Adipocyte (in vitro differentiated cells): ENCODE results near the gene KCNQ1.

Experiments
- DNase-seq: peaks from one replicate; pipeline ENCODE4 v3.0.0-alpha.2; 2015; ENCODE audit warnings: low read depth
- H3K27me3 ChIP-seq: replicated peaks from 2 replicates; pipeline ENCODE4 v1.7.0; 2013; ENCODE audit warnings: mild to moderate bottlenecking, low read length, moderate library complexity; ENCODE audit not compliant: control insufficient read depth, insufficient read depth
- H3K36me3 ChIP-seq: 2 replicates; pipeline ENCODE4 v1.7.0; 2013; ENCODE audit warnings: low read length, mild to moderate bottlenecking, moderate library complexity; ENCODE audit not compliant: control insufficient read depth, insufficient read depth, severe bottlenecking
- H3K4me1 ChIP-seq: 2 replicates; pipeline ENCODE4 v1.7.0; 2013; ENCODE audit warnings: mild to moderate bottlenecking, low read length, moderate library complexity; ENCODE audit not compliant: control insufficient read depth, insufficient read depth
- H3K4me3 ChIP-seq: 2 replicates; pipeline ENCODE4 v1.7.0; 2013; ENCODE audit warnings: mild to moderate bottlenecking, low read length, moderate library complexity
- H3K9ac ChIP-seq: 2 replicates; pipeline ENCODE4 v1.7.0; 2013; ENCODE audit warnings: mild to moderate bottlenecking, low read length, moderate library complexity
- H3K9me3 ChIP-seq: 2 replicates; pipeline ENCODE4 v1.7.0; 2013; ENCODE audit warnings: mild to moderate bottlenecking, low read length, moderate library complexity; ENCODE audit not compliant: control insufficient read depth

Gene KCNQ1

DNA sequence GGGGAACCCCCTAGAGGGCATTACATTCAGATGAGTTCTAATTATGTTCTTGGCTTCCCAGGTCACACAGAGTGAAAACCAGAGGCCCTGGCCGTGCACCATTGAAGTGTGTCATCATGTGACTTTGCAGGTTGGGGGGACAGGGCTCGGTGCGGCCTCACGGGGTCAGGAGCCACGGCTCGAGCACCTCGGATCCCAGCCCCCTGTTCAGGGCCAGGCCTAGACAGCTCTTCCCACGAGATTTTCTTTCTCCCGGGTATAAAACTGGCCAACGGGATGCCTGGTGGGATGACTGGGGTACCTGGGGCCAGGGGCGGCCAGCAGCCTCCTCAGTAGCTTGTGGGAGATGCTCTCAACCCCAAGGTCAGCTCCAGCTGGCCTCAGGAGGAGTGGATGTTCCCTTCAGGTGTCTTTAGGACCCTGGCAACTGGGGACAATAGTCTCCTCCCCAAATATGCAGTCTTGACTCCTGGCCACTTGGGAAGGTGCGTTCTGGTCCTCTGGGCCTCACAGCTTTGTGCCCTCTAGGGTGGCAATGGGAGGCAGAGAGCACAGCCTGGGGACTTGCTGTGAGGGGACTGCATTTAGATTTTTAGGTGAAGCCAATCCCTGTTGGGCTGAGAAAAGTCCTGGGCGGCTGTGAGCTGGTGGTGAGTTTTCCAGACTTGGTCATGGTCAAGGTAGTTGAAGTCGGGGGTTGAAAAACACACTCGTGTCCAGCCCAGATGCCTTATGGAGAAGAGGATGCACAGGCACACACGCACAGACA, 95.6 kb downstream of the KCNQ1 start:
- DNase-seq, result no peak
- Histone ChIP-seq H3K4me1 (no peaks in the 10 kb centered on the region), H3K9ac (no peak overlapping the region), H3K4me3 (no peak overlapping the region), H3K9me3 (no peaks in the 10 kb centered on the region), H3K36me3 (no peaks in the 10 kb centered on the region), H3K27me3 (peaks cover 37% of the 10 kb centered on the region)

DNA sequence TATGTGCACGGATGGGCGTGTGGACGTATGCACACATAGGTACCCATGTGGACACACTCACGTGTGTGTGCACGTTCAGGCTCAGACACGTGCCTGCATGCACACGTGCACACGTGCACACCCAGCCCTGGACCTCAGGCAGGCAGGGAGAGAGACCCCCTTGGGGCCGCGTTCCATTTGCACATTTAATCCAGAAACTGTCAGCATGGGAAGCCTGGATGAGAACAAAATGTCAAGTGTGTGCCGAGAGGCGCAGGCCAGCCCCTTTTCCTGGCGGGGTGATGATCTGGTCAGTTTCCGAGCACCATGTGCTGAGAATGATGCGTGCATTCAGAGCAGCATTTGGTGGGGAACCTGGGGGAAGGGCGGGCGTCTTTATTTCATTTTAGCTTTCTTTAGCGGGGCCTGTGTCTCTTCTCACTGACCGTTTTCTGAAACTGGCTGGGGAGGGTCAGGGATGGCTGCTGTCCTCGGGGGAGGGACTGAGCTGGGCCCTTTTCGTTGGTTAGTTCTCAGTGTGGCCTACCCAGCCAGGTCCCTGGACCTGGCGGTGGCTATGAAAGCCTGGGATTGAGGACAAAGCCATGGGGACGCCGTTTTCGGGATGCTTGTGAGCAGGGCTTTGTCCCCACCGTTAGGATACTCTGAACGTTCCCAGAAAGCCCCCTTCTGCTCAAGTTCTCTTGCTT, 96.3 kb downstream of the KCNQ1 start:
- H3K36me3 ChIP-seq, result no peaks in the 10 kb centered on the region
- no peak overlapping the region for H3K9ac ChIP-seq
- H3K9me3 ChIP-seq, result no peaks in the 10 kb centered on the region
- H3K4me3 ChIP-seq, result no peak overlapping the region
- H3K4me1 ChIP-seq, result no peaks in the 10 kb centered on the region
- DNase-seq, result no peak
- H3K27me3 ChIP-seq, result peaks cover 37% of the 10 kb centered on the region

DNA sequence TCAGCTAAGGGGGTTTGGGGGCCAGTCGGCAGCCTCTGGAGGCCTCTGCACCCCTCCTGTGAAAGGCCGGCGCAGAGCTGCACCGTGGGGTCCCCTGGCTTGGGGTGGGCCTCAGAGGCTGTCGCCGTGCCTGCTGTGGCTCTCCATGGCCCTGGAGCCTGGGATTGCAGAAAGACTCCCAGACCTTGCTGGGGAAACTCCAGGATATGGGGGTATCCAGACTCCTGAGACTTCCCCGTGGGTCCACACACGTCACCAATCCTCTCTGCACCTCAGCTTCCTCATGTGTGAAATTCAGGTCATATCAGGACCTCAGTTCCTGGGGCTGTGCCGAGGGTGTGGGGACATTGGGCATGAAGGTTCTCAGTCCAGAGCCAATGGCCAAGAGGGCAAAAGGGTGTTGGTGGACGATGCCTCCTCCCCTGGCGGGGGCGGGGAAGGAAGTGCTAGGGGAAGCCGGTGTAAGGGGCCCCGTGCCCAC, 97.1 kb downstream of the KCNQ1 start:
- H3K4me3 ChIP-seq, result no peak overlapping the region
- no peaks in the 10 kb centered on the region for H3K9me3 ChIP-seq
- peaks cover 37% of the 10 kb centered on the region for H3K27me3 ChIP-seq
- no peak overlapping the region for H3K9ac ChIP-seq
- H3K4me1 ChIP-seq, result no peaks in the 10 kb centered on the region
- no peak for DNase-seq
- no peaks in the 10 kb centered on the region for H3K36me3 ChIP-seq

DNA sequence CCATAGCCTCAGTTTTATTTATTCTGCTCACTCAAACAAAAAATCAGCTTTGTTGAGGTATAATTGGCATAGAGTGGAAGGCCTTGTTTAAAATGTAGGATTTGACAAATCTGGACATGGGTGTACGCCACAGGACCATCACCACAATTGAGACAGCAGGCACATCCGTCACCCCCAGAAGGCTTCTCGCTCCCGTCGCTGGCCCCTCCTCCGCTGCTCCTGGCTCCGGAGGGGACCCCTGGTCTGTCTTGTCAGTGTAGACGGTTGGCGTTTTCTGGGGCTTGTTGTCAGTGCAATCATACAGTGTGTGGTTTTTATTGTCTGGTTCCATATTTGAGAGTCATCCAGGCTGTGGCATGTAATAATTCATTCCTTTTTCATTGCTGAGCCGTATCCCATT, 97.6 kb downstream of the KCNQ1 start:
- no peaks in the 10 kb centered on the region for H3K36me3 ChIP-seq
- no peak overlapping the region for H3K9ac ChIP-seq
- H3K27me3 ChIP-seq, result peaks cover 32% of the 10 kb centered on the region
- DNase-seq, result no peak
- H3K4me3 ChIP-seq, result no peak overlapping the region
- no peaks in the 10 kb centered on the region for H3K4me1 ChIP-seq
- no peaks in the 10 kb centered on the region for H3K9me3 ChIP-seq

DNA sequence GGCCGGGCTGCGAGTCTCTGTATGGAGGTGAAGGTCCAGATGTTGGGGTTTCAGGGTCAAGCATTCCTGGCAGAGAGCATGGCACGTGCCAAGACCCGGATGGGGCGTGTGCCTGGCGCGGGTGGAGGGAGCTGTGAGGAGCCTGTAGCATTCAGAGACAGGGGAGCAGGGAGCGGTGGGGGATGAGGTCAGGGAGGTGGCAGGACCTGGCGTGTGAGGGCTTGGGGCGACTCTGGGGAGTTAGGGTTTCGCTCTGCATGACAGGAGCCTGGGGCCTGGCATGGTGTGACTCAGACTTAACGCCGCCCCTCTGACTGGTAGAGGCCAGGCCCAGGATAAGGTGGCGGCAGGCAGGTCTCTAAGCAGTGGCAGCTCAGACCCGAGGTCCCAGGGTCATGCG, 103.0 kb downstream of the KCNQ1 start:
- Histone ChIP-seq H3K4me3 (no peak overlapping the region), H3K9me3 (no peaks in the 10 kb centered on the region), H3K4me1 (no peaks in the 10 kb centered on the region), H3K9ac (no peak overlapping the region), H3K36me3 (no peaks in the 10 kb centered on the region), H3K27me3 (peaks cover 33% of the 10 kb centered on the region)
- no peak for DNase-seq

DNA sequence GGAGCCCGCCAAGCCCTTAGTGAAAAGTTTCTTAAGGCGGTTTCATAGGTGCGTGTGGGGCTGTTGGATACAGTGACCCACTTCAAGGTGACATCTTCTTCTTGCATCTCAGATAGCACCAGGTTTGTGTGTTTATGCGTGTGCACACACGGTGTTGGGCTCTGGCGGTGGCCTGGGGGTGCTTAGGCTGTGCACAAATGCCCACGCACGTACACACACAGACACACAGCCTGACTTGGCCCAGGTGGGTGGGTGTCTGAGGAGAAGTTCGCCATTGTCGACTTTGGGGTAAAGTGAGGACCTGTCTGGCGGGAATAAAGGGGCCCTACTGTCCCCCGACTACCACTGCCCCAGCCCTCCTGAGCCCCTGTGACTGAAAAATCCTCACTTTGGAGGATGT, 103.8 kb downstream of the KCNQ1 start:
- no peak overlapping the region for H3K9ac ChIP-seq
- H3K4me3 ChIP-seq, result no peak overlapping the region
- no peaks in the 10 kb centered on the region for H3K4me1 ChIP-seq
- no peak for DNase-seq
- no peaks in the 10 kb centered on the region for H3K36me3 ChIP-seq
- H3K27me3 ChIP-seq, result peaks cover 33% of the 10 kb centered on the region
- no peaks in the 10 kb centered on the region for H3K9me3 ChIP-seq

DNA sequence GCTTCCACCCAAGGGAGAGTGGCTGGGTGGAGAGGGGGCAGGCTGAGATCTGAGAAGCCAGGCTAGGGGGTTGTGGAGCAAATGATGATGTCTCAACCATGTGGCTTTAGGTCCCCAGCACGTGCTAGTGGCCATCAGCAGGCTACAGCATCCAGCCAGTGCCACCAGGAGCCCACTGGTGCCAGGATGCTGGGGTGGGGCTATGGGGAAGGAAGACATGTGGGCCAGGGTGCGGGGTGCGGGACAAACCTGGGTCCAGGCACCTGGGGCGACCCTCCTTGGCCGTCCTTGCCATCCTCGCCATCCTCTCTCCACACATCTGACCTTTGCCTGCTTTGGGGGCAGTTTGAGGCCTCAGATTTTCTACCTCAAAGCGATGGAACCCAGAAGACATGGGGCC, 104.3 kb downstream of the KCNQ1 start:
- no peak for DNase-seq
- Histone ChIP-seq H3K4me3 (no peak overlapping the region), H3K36me3 (no peaks in the 10 kb centered on the region), H3K4me1 (no peaks in the 10 kb centered on the region), H3K9me3 (no peaks in the 10 kb centered on the region), H3K9ac (no peak overlapping the region), H3K27me3 (peaks cover 33% of the 10 kb centered on the region)

DNA sequence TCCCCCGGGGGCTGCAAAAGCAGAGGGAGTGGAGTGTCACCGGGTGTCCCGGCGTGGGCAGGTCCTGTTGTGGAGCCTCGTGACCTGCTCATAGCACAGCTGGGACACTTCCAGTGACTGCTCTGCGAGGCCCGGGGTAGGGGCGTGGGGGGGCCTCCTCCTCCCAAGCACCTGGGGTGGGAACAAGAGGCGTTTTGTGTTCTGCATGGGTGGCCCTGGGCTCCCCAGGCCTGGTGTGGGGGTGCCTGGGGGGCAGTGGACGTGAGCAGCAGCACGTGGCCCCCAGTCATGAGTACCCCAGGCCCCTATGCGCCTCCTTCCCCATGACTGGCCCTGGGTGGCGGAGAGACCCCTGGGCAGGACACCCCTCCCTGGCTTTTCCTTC, 104.7 kb downstream of the KCNQ1 start:
- DNase-seq, result no peak
- Histone ChIP-seq H3K4me3 (no peak overlapping the region), H3K4me1 (no peaks in the 10 kb centered on the region), H3K27me3 (peaks cover 33% of the 10 kb centered on the region), H3K36me3 (no peaks in the 10 kb centered on the region), H3K9me3 (no peaks in the 10 kb centered on the region), H3K9ac (no peak overlapping the region)

DNA sequence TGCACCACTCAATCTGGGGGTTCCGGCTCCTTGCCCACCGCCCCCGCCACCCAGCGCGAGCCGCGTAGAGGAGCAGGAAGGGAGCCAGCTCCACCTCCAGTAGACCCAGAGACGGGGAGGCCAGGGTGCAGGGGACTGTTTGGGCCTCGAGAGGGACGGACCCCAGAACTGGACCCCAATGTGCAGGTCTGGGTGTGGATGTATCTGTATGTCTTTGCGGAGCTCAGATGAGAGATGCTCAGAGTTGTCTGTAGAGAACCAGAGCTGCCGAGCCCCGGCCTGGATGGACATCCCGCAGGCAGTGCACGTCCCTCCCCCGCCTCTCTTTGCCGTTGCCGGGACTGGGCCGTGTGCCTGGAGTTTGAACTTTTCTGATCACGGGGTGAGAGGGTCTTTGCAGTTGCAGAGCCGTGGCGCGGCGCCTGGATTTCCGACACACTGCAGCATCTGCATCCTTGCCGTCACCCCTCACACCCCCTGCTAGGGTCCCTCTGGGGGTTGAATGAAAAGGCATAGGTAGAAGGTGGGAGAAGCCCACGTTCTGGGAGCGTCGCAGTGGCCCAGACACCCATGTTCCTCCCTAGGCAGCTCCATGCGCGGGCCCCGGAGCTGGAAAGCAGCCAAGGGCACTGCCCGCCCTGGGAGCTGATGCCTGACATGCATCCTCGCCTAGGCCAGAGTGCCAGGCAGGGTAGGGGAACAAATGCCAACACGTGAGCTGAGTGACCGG, 105.2 kb downstream of the KCNQ1 start:
- peaks cover 28% of the 10 kb centered on the region for H3K27me3 ChIP-seq
- no peak for DNase-seq
- no peak overlapping the region for H3K9ac ChIP-seq
- no peaks in the 10 kb centered on the region for H3K4me1 ChIP-seq
- H3K4me3 ChIP-seq, result no peak overlapping the region
- no peaks in the 10 kb centered on the region for H3K9me3 ChIP-seq
- no peaks in the 10 kb centered on the region for H3K36me3 ChIP-seq

DNA sequence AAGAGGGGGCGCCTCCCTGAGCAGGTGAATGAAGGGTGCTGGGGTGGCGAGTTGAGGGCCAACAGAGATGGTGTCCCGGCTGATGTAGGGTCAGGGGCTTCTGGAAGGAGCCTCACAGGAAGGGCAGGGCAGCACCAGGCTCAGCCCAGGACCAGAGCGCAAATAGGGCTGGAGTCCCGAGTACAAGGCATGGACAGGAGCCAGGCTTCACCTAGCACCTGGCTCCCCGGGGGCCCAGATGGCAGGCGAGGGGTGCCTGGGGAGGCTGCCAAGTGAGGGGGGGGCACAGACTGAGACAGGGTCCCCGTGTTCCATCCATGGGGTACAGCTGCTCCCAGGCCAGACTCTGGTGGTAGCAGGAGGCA, 105.8 kb downstream of the KCNQ1 start:
- H3K4me3 ChIP-seq, result no peak overlapping the region
- H3K9me3 ChIP-seq, result no peaks in the 10 kb centered on the region
- DNase-seq, result no peak
- H3K36me3 ChIP-seq, result no peaks in the 10 kb centered on the region
- H3K4me1 ChIP-seq, result no peaks in the 10 kb centered on the region
- H3K27me3 ChIP-seq, result peaks cover 29% of the 10 kb centered on the region
- H3K9ac ChIP-seq, result no peak overlapping the region

DNA sequence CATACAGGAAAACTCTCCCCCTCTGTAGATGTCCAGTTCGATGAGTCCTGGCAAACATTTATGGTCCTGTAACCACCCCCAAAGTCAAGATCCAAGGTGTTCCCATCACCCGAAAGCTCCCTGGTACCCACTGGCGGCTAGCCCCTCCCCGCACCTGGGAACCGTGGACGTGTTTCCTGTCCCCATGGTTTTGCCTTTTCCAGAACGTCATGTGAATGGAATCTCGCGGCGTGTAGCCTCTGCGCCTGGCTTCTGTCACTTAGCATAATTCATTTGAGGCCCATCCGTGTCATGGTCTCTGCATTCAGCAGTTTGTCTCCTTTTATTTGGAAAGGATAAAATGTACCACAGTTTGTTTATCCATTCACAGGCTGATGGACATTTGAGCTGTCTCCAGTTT, 106.3 kb downstream of the KCNQ1 start:
- peaks cover 32% of the 10 kb centered on the region for H3K27me3 ChIP-seq
- no peak for DNase-seq
- no peaks in the 10 kb centered on the region for H3K9me3 ChIP-seq
- H3K9ac ChIP-seq, result no peak overlapping the region
- H3K4me3 ChIP-seq, result no peak overlapping the region
- no peaks in the 10 kb centered on the region for H3K4me1 ChIP-seq
- H3K36me3 ChIP-seq, result no peaks in the 10 kb centered on the region
